ENCODE data around the gene SPA17. TPM values are rescaled to one million over a fixed set of nuclear protein-coding genes. Genes with fewer than 3 reads are reported as not detected.

The SPA17 gene
- total RNA-seq, 1 experiment from 2014 or later = 3.8 TPM

- TF ChIP-seq ATF3 (CRISPR knock-in tag; conservative IDR thresholded peaks at IDR 0.05) = no peak
Measured at GRCh38 chr11:124743050-124743449, 69.3 kb downstream of the SPA17 start (continued).

GRCh38 chr11:124745270-124745834, 71.6 kb downstream of the SPA17 start:
- TF ChIP-seq MYBL2 (CRISPR knock-in tag; IDR thresholded peaks at IDR 0.05) (0 out of 2 replicates have a peak, but pooled peaks have one; percentile 22), ARID4B (CRISPR knock-in tag; IDR thresholded peaks at IDR 0.05; ENCODE audit: borderline replicate concordance) (no peak; the same call in 1 of the 2 replicates), PRDM15 (CRISPR knock-in tag; IDR thresholded peaks at IDR 0.05) (peak; percentile 18; the same call in 1 of the 2 replicates)
- ATAC-seq = no peak
- peak overlapping the region; percentile 89 for H3K4me3 Mint-ChIP-seq
- CTCF ChIA-PET = interaction anchor here (0.8 to 4.7 kb wide), 20 partner anchors 11 to 208 kb away, joined by 3 to 70 read pairs (median 10); partner anchors contain the start of genes CCDC15, ESAM, MSANTD2 and SIAE
- no peak for DNase-seq (ENCODE audit: low spot score)
- H3K27me3 Mint-ChIP-seq (ENCODE audit: low read depth) = peaks cover 100% of the 10 kb centered on the region
- no peaks in the 10 kb centered on the region for H3K9me3 Mint-ChIP-seq
- POLR2A ChIA-PET = interaction anchor here (1.0 kb wide), 1 partner anchor 71 kb away, joined by 3 read pairs; the partner anchor contains the start of genes SIAE and SPA17
- no peak overlapping the region for H3K27ac Mint-ChIP-seq
- H3K36me3 Mint-ChIP-seq = no peaks in the 10 kb centered on the region
- H3K4me1 Mint-ChIP-seq = peaks cover 40% of the 10 kb centered on the region

- peaks cover 100% of the 10 kb centered on the region for H3K27me3 Mint-ChIP-seq (ENCODE audit: low read depth)
- no peaks in the 10 kb centered on the region for H3K9me3 Mint-ChIP-seq
- CTCF ChIA-PET = interaction anchor here (0.6 to 4.7 kb wide), 41 partner anchors 8 to 671 kb away, joined by 3 to 70 read pairs (median 5); partner anchors contain the start of genes CCDC15, ESAM, MSANTD2 and SIAE
- no peak overlapping the region for H3K27ac Mint-ChIP-seq
- H3K4me3 Mint-ChIP-seq = peak overlapping the region; percentile 89
- 0 out of 2 replicates have a peak, but pooled peaks have one; percentile 25 for TF ChIP-seq ARID4B (CRISPR knock-in tag; IDR thresholded peaks at IDR 0.05; ENCODE audit: borderline replicate concordance)
- no peak for TF ChIP-seq SMAD3 (CRISPR knock-in tag; IDR thresholded peaks at IDR 0.05; ENCODE audit: borderline replicate concordance)
- ATAC-seq (peak; percentile 17), DNase-seq (ENCODE audit: low spot score) (peak; percentile 72)
- H3K36me3 Mint-ChIP-seq = no peaks in the 10 kb centered on the region
- H3K4me1 Mint-ChIP-seq = peaks cover 37% of the 10 kb centered on the region
- POLR2A ChIA-PET = interaction anchor here (1.0 to 1.3 kb wide), 4 partner anchors 12 to 72 kb away, joined by 3 to 6 read pairs (median 4); partner anchors contain the start of genes MSANTD2, SIAE and SPA17
Measured at GRCh38 chr11:124745835-124746620, 72.3 kb downstream of the SPA17 start.

Measured in WTC11 (cell line).